Measurements from ENCODE around the gene MT2A. TPM values are rescaled to one million over a fixed set of nuclear protein-coding genes. Genes with fewer than 3 reads are reported as not detected.
A peak's percentile ranks its signal among the peaks of the same experiment; 100 is the strongest.

Gene MT2A
- total RNA-seq, 1 donor from 2014 or later: 34.0 TPM

DNA sequence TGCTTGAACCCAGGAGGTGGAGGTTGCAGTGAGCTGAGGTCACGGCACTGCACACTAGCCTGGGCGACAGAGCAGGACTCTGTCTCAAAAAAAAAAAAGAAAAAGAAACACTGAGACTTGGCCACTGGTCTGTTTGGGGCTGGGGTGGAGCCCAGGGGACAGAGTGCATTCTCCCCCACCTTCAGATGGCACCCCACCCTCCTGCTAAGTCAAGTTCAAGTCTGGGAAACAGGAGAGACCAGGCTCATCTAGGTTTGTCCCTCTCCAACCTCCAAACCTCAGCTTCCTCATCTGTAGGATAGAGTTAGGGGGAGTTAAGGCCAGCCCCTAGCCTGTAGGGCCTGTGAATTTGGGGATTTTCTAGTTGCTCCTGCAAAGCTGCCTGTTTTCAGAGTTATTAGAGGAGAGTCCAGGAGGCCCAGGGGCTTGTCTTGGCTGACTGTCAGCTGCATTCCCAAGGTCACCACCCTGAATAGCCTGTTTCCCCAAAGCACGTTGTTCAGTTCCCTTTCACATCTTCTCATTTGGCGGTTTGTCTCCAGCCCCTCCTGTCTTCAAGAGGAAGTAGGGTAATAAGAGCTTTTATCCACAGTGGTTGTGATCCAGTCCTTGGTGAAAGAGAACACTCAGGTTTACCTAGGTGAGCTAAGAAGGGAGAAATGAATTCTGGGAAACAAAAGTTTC is 16.9 kb upstream of the MT2A start:
- FAIRE-seq (no peak), DNase-seq (ENCODE audit: low read depth) (no peak)
- no peaks in the 10 kb centered on the region for H3K36me3 ChIP-seq (ENCODE audit: control insufficient read depth, insufficient read depth, low read length)
- H3K27me3 ChIP-seq (ENCODE audit: control insufficient read depth, insufficient read depth, low read length): peaks cover 25% of the 10 kb centered on the region
- no peak overlapping the region for H3K4me3 ChIP-seq (ENCODE audit: low read depth, low read length)
- no peak for TF ChIP-seq CTCF (IDR thresholded peaks at IDR 0.05; ENCODE audit: insufficient read depth, low read length, severe bottlenecking)

DNA sequence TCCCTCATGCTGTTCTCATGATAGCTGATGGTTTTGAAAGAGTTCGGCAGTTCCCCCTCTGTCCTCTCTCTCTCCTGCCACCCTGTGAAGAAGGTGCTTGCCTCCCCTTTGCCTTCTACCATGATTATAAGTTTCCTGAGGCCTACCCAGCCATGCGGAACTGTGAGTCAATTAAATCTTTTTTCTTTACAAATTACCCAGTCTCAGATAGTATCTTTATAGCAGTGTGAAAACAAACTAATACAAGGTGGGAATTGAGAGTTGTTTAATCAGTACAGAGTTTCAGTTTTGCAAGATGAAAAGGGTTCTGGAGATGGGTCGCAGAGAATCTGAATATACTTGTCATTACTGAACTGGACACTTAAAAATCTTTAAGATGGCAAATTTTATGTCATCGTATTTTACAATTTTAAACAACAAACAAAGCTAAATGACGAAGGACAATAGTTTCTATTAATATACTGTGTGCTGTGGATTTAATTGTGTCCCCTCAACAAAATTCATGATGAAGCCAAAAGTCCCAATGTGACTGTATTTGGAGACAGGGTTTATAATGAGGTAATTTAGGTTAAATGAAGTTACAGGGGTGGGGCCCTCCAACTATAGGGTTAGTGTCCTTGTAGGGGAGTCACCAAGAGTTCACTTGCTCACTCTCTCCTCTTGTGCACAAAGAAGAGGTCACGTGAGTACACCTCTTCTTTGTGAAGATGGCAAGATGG is 14.7 kb upstream of the MT2A start:
- no peak for DNase-seq (ENCODE audit: low read depth)
- no peak for FAIRE-seq
- Histone ChIP-seq H3K4me3 (ENCODE audit: low read depth, low read length) (no peak overlapping the region), H3K27me3 (ENCODE audit: control insufficient read depth, insufficient read depth, low read length) (peaks cover 20% of the 10 kb centered on the region), H3K36me3 (ENCODE audit: control insufficient read depth, insufficient read depth, low read length) (no peaks in the 10 kb centered on the region)
- TF ChIP-seq CTCF (IDR thresholded peaks at IDR 0.05; ENCODE audit: insufficient read depth, low read length, severe bottlenecking): no peak

- FAIRE-seq: no peak
- Histone ChIP-seq H3K4me3 (ENCODE audit: low read depth, low read length) (no peak overlapping the region), H3K36me3 (ENCODE audit: control insufficient read depth, insufficient read depth, low read length) (no peaks in the 10 kb centered on the region), H3K27me3 (ENCODE audit: control insufficient read depth, insufficient read depth, low read length) (peaks cover 18% of the 10 kb centered on the region)
- DNase-seq (ENCODE audit: low read depth): no peak
- no peak for TF ChIP-seq CTCF (IDR thresholded peaks at IDR 0.05; ENCODE audit: insufficient read depth, low read length, severe bottlenecking)
Measured at GRCh38 chr16:56594292-56594619, 14.1 kb upstream of the MT2A start.

- Histone ChIP-seq H3K27me3 (ENCODE audit: control insufficient read depth, insufficient read depth, low read length) (no peaks in the 10 kb centered on the region), H3K4me3 (ENCODE audit: low read depth, low read length) (no peak overlapping the region), H3K36me3 (ENCODE audit: control insufficient read depth, insufficient read depth, low read length) (no peaks in the 10 kb centered on the region)
- FAIRE-seq (no peak), DNase-seq (ENCODE audit: low read depth) (peak; percentile 62)
- peak; percentile 66 for TF ChIP-seq CTCF (IDR thresholded peaks at IDR 0.05; ENCODE audit: insufficient read depth, low read length, severe bottlenecking)
Measured at GRCh38 chr16:56600398-56600999, 7.9 kb upstream of the MT2A start.

- TF ChIP-seq CTCF (IDR thresholded peaks at IDR 0.05; ENCODE audit: insufficient read depth, low read length, severe bottlenecking): no peak
- H3K27me3 ChIP-seq (ENCODE audit: control insufficient read depth, insufficient read depth, low read length): no peaks in the 10 kb centered on the region
- H3K4me3 ChIP-seq (ENCODE audit: low read depth, low read length): no peak overlapping the region
- no peak for FAIRE-seq
- H3K36me3 ChIP-seq (ENCODE audit: control insufficient read depth, insufficient read depth, low read length): no peaks in the 10 kb centered on the region
- DNase-seq (ENCODE audit: low read depth): no peak
Measured at GRCh38 chr16:56601325-56601724, 7.1 kb upstream of the MT2A start.

Measured in bronchial epithelial cell (primary cell).